SK-N-SH (cell line): Measurements from ENCODE around the gene HP1BP3.

ENCODE experiments used
- EP300 ChIP-seq, 2 experiments: IDR thresholded peaks; 2 replicates each; pipeline versions ENCODE4 v1.4.0 to v1.6.1; 2012; ENCODE audit warnings: borderline replicate concordance in 1 of 2, low read depth in 1 of 2, low read length in 1 of 2
- FOSL2 ChIP-seq: IDR thresholded peaks from 2 replicates; pipeline ENCODE4 v1.4.0; 2012; ENCODE audit warnings: low read depth, mild to moderate bottlenecking, moderate library complexity, borderline replicate concordance
- NRF1 ChIP-seq: IDR thresholded peaks from 2 replicates; pipeline ENCODE4 v1.6.1; 2012; ENCODE audit warnings: low read depth, mild to moderate bottlenecking, low read length
- RAD21 ChIP-seq: IDR thresholded peaks from 2 replicates; pipeline ENCODE4 v1.6.1; 2012; ENCODE audit warnings: mild to moderate bottlenecking, low read length
- TAF1 ChIP-seq: IDR thresholded peaks from 2 replicates; pipeline ENCODE4 v1.6.1; 2012; ENCODE audit warnings: low read depth, mild to moderate bottlenecking, low read length, moderate library complexity, borderline replicate concordance
- TF ChIP-seq, protein P1 (sequence below): fragments of 200-600 bp; sonication (generic); IDR thresholded peaks from 2 replicates; pipeline ENCODE4 v1.6.1; 2017; ENCODE audit warnings: antibody characterized with exemption, mild to moderate bottlenecking, moderate library complexity
- TF ChIP-seq, protein P2 (sequence below): IDR thresholded peaks from 2 replicates; pipeline ENCODE4 v1.4.0; 2012; ENCODE audit warnings: low read depth, borderline replicate concordance

DNA sequence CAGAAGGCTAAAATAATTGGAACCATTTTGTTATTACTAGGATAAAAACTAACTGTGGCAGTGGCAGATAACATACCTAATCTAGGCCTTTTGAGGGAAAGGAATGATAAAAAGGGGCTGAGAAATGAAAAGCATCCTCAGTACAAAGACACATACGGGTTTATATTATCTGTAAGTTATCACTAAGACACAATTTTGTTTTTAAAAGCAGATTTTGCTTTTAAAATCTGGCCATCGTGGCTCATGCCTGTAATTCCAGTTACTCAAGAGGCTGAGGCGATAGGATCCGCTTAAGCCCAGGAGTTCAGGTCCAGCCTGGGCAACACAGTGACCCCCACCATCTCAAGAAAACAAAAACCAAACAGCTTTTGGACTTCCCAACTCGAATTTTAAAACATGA, 24.8 kb upstream of the HP1BP3 start:
- TF ChIP-seq, protein P1, sequence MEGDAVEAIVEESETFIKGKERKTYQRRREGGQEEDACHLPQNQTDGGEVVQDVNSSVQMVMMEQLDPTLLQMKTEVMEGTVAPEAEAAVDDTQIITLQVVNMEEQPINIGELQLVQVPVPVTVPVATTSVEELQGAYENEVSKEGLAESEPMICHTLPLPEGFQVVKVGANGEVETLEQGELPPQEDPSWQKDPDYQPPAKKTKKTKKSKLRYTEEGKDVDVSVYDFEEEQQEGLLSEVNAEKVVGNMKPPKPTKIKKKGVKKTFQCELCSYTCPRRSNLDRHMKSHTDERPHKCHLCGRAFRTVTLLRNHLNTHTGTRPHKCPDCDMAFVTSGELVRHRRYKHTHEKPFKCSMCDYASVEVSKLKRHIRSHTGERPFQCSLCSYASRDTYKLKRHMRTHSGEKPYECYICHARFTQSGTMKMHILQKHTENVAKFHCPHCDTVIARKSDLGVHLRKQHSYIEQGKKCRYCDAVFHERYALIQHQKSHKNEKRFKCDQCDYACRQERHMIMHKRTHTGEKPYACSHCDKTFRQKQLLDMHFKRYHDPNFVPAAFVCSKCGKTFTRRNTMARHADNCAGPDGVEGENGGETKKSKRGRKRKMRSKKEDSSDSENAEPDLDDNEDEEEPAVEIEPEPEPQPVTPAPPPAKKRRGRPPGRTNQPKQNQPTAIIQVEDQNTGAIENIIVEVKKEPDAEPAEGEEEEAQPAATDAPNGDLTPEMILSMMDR, result no peak
- no peak for TF ChIP-seq NRF1
- TF ChIP-seq, protein P2, sequence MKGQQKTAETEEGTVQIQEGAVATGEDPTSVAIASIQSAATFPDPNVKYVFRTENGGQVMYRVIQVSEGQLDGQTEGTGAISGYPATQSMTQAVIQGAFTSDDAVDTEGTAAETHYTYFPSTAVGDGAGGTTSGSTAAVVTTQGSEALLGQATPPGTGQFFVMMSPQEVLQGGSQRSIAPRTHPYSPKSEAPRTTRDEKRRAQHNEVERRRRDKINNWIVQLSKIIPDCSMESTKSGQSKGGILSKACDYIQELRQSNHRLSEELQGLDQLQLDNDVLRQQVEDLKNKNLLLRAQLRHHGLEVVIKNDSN, result no peak
- no peak for TF ChIP-seq EP300 (IDR thresholded peaks at IDR 0.05; ENCODE audit: borderline replicate concordance in 1 of 2, low read depth in 1 of 2, low read length in 1 of 2)
- TF ChIP-seq TAF1, result no peak
- TF ChIP-seq RAD21, result no peak
- TF ChIP-seq FOSL2, result no peak
